ENCODE measurements around the gene TCF21.
"Not testable (repeated sequence)": the region's sequence is repeated elsewhere in the genome, so short reads cannot be mapped to it uniquely, and the experiment has no call there.

Gene TCF21

GRCh38 chr6:133888929-133889556, at the start of gene TCF21:
Gene TCF21 (plus strand): TSS chr6:133889113. CDS start chr6:133889398, 285 bp downstream.
- Histone ChIP-seq H2AFZ (ENCODE audit: low read depth, low read length) (no peak within 1 kb of the TSS), H3K4me1 (ENCODE audit: insufficient read depth, low read length) (no peaks in the 10 kb centered on the region), H3K9me3 (ENCODE audit: low read length) (peaks cover 3% of the 10 kb centered on the region), H3K27me3 (ENCODE audit: insufficient read depth, low read length) (peaks cover 87% of the 10 kb centered on the region), H3K4me3 (ENCODE audit: low read length) (no peak within 1 kb of the TSS), H3K36me3 (ENCODE audit: insufficient read depth, low read length) (no peaks in the 10 kb centered on the region)

DNA sequence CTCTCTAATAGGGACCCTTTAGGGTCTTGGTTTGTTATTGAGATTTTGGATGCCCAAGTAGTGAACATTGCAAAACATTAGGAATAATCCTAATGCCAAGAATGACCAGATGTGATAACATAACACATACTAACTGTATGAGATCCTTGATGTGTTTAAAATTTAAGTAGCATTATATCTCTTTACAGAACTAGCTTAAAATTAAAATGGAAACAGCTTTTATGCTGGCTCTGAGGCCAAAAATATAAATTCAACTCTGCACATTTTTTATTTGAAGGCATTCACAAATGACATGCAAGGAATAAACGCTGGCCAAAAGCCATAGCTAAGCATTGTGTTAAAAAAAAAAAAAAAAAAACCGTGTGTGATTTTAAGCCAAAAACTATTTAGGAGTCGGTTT, 47.7 kb upstream of the TCF21 start:
- H3K36me3 ChIP-seq (ENCODE audit: insufficient read depth, low read length): no peaks in the 10 kb centered on the region
- H3K27me3 ChIP-seq (ENCODE audit: insufficient read depth, low read length): no peaks in the 10 kb centered on the region
- no peak overlapping the region for H2AFZ ChIP-seq (ENCODE audit: low read depth, low read length)
- no peaks in the 10 kb centered on the region for H3K9me3 ChIP-seq (ENCODE audit: low read length)
- H3K4me1 ChIP-seq (ENCODE audit: insufficient read depth, low read length): no peaks in the 10 kb centered on the region
- H3K4me3 ChIP-seq (ENCODE audit: low read length): no peak overlapping the region

GRCh38 chr6:133843098-133843497, 45.8 kb upstream of the TCF21 start:
- Histone ChIP-seq H3K9me3 (ENCODE audit: low read length) (no peaks in the 10 kb centered on the region), H3K36me3 (ENCODE audit: insufficient read depth, low read length) (no peaks in the 10 kb centered on the region), H3K4me3 (ENCODE audit: low read length) (no peak overlapping the region), H3K4me1 (ENCODE audit: insufficient read depth, low read length) (no peaks in the 10 kb centered on the region), H2AFZ (ENCODE audit: low read depth, low read length) (no peak overlapping the region), H3K27me3 (ENCODE audit: insufficient read depth, low read length) (no peaks in the 10 kb centered on the region)

DNA sequence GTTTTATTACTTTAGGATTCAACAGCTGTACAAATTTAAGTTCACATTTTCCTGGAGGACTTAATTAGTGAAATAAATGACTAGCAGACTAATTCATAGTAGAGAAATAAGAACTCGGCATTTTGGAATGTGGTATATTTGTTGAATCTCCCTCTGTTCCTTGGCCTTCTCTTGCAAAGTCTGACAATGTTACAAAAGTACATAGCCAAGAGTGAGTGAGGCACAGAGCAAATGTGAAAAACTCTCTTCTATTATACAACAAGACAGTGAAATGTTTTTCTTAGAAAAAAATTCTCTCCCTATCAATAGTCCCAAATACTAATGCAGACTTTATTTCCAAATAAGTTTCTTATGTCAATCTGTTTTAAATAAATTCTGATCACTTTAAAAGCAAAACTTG, 44.2 kb upstream of the TCF21 start:
- Histone ChIP-seq H3K36me3 (ENCODE audit: insufficient read depth, low read length) (no peaks in the 10 kb centered on the region), H2AFZ (ENCODE audit: low read depth, low read length) (no peak overlapping the region), H3K4me1 (ENCODE audit: insufficient read depth, low read length) (no peaks in the 10 kb centered on the region), H3K9me3 (ENCODE audit: low read length) (no peaks in the 10 kb centered on the region), H3K27me3 (ENCODE audit: insufficient read depth, low read length) (no peaks in the 10 kb centered on the region), H3K4me3 (ENCODE audit: low read length) (no peak overlapping the region)

DNA sequence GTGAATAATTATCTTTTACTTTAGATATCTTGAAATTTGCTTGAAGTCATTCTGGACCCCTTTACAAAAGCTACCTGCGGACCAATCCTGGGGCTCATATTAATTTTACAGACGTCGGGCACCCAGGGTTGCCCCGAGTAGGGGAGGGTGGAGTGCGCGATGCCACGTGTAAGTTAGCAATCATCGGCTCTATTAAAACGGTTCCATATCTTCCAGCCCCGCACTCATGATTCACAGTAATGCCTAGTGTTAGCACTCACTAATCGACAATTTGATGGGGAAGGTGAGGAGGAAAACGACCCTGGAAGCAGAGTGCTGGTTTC, 34.9 kb upstream of the TCF21 start:
- no peak overlapping the region for H3K4me3 ChIP-seq (ENCODE audit: low read length)

GRCh38 chr6:133854364-133855275, 34.3 kb upstream of the TCF21 start:
- H3K27me3 ChIP-seq (ENCODE audit: insufficient read depth, low read length): peaks cover 50% of the 10 kb centered on the region
- no peak overlapping the region for H2AFZ ChIP-seq (ENCODE audit: low read depth, low read length)
- no peak overlapping the region for H3K4me3 ChIP-seq (ENCODE audit: low read length)
- H3K4me1 ChIP-seq (ENCODE audit: insufficient read depth, low read length): no peaks in the 10 kb centered on the region
- H3K36me3 ChIP-seq (ENCODE audit: insufficient read depth, low read length): no peaks in the 10 kb centered on the region
- H3K9me3 ChIP-seq (ENCODE audit: low read length): no peaks in the 10 kb centered on the region

More for the DNA sequence above, 34.9 kb upstream of the TCF21 start:
- Histone ChIP-seq H2AFZ (ENCODE audit: low read depth, low read length) (no peak overlapping the region), H3K36me3 (ENCODE audit: insufficient read depth, low read length) (no peaks in the 10 kb centered on the region), H3K27me3 (ENCODE audit: insufficient read depth, low read length) (peaks cover 50% of the 10 kb centered on the region), H3K9me3 (ENCODE audit: low read length) (no peaks in the 10 kb centered on the region), H3K4me1 (ENCODE audit: insufficient read depth, low read length) (no peaks in the 10 kb centered on the region)

GRCh38 chr6:133855276-133855990, 33.5 kb upstream of the TCF21 start:
- Histone ChIP-seq H2AFZ (ENCODE audit: low read depth, low read length) (no peak overlapping the region), H3K27me3 (ENCODE audit: insufficient read depth, low read length) (peaks cover 50% of the 10 kb centered on the region), H3K4me3 (ENCODE audit: low read length) (no peak overlapping the region), H3K9me3 (ENCODE audit: low read length) (no peaks in the 10 kb centered on the region), H3K36me3 (ENCODE audit: insufficient read depth, low read length) (no peaks in the 10 kb centered on the region), H3K4me1 (ENCODE audit: insufficient read depth, low read length) (no peaks in the 10 kb centered on the region)

GRCh38 chr6:133855991-133856370, 32.9 kb upstream of the TCF21 start:
- Histone ChIP-seq H3K4me1 (ENCODE audit: insufficient read depth, low read length) (no peaks in the 10 kb centered on the region), H3K4me3 (ENCODE audit: low read length) (no peak overlapping the region), H3K27me3 (ENCODE audit: insufficient read depth, low read length) (peaks cover 47% of the 10 kb centered on the region), H2AFZ (ENCODE audit: low read depth, low read length) (no peak overlapping the region), H3K9me3 (ENCODE audit: low read length) (no peaks in the 10 kb centered on the region), H3K36me3 (ENCODE audit: insufficient read depth, low read length) (no peaks in the 10 kb centered on the region)

DNA sequence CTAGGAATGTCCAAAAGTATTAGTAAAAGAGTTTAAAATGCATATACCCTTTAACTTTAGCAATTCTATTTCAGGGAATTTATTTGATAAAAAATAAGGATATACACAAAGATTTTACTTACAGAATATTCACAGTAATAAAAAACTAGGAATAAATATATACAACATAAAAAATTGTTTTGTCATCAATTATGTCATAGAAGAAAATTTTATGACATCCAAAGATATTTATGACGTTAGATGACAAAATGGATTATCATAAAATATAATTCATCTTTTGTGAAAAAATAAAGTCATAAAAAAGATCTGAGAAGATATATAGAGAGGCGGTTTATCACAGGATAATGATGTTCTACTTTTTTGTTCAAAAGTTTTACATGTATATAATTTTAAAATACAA, 32.0 kb upstream of the TCF21 start:
- no peaks in the 10 kb centered on the region for H3K4me1 ChIP-seq (ENCODE audit: insufficient read depth, low read length)
- no peaks in the 10 kb centered on the region for H3K9me3 ChIP-seq (ENCODE audit: low read length)
- H3K36me3 ChIP-seq (ENCODE audit: insufficient read depth, low read length): no peaks in the 10 kb centered on the region
- peaks cover 45% of the 10 kb centered on the region for H3K27me3 ChIP-seq (ENCODE audit: insufficient read depth, low read length)
- no peak overlapping the region for H3K4me3 ChIP-seq (ENCODE audit: low read length)
- H2AFZ ChIP-seq (ENCODE audit: low read depth, low read length): no peak overlapping the region

DNA sequence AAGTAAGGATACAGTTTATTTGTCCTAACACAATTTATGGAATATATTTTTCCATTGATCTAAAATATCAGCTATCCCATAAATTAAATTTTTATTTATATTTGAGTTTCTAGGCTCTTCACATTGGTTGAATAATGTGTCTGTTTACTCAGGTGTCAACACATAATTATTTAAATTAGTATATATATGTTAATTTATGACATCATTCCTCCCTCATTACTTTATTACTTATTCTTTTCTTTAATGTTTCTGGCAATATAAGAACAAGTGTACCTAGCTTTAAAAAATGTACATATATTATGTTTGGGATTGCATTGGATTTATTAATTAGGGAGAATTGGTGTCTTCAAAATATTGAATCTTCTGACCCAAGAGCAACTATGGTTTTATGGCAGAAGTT, 31.2 kb upstream of the TCF21 start:
- Histone ChIP-seq H3K4me1 (ENCODE audit: insufficient read depth, low read length) (no peaks in the 10 kb centered on the region), H3K27me3 (ENCODE audit: insufficient read depth, low read length) (peaks cover 38% of the 10 kb centered on the region), H3K4me3 (ENCODE audit: low read length) (no peak overlapping the region), H3K9me3 (ENCODE audit: low read length) (no peaks in the 10 kb centered on the region), H2AFZ (ENCODE audit: low read depth, low read length) (no peak overlapping the region), H3K36me3 (ENCODE audit: insufficient read depth, low read length) (no peaks in the 10 kb centered on the region)

GRCh38 chr6:133861337-133861736, 27.6 kb upstream of the TCF21 start:
- not testable (repeated sequence) for H3K4me1 ChIP-seq (ENCODE audit: insufficient read depth, low read length); H3K36me3 ChIP-seq (ENCODE audit: insufficient read depth, low read length); H3K9me3 ChIP-seq (ENCODE audit: low read length); H2AFZ ChIP-seq (ENCODE audit: low read depth, low read length); H3K4me3 ChIP-seq (ENCODE audit: low read length); H3K27me3 ChIP-seq (ENCODE audit: insufficient read depth, low read length)

GRCh38 chr6:133863228-133863627, 25.7 kb upstream of the TCF21 start:
- Histone ChIP-seq H2AFZ (ENCODE audit: low read depth, low read length) (no peak overlapping the region), H3K27me3 (ENCODE audit: insufficient read depth, low read length) (no peaks in the 10 kb centered on the region)

GRCh38 chr6:133865680-133866079, 23.2 kb upstream of the TCF21 start:
- Histone ChIP-seq H3K4me3 (ENCODE audit: low read length) (no peak overlapping the region), H3K4me1 (ENCODE audit: insufficient read depth, low read length) (no peaks in the 10 kb centered on the region), H3K36me3 (ENCODE audit: insufficient read depth, low read length) (no peaks in the 10 kb centered on the region), H3K9me3 (ENCODE audit: low read length) (no peaks in the 10 kb centered on the region), H3K27me3 (ENCODE audit: insufficient read depth, low read length) (no peaks in the 10 kb centered on the region), H2AFZ (ENCODE audit: low read depth, low read length) (no peak overlapping the region)

More at GRCh38 chr6:133863228-133863627, 25.7 kb upstream of the TCF21 start:
- no peak overlapping the region for H3K4me3 ChIP-seq (ENCODE audit: low read length)
- no peaks in the 10 kb centered on the region for H3K36me3 ChIP-seq (ENCODE audit: insufficient read depth, low read length)
- H3K4me1 ChIP-seq (ENCODE audit: insufficient read depth, low read length): no peaks in the 10 kb centered on the region
- no peaks in the 10 kb centered on the region for H3K9me3 ChIP-seq (ENCODE audit: low read length)
